HG03139 (cell line): Measurements from ENCODE around the gene RANGAP1.
A peak's percentile ranks its signal among the peaks of the same experiment; 100 is the strongest.

ENCODE experiments used
- ATAC-seq: cut with Tn5 transposase; IDR thresholded peaks from one replicate; pipeline ENCODE4 v1.9.1; 2021; ENCODE audit not compliant: unreplicated experiment

The RANGAP1 gene

DNA sequence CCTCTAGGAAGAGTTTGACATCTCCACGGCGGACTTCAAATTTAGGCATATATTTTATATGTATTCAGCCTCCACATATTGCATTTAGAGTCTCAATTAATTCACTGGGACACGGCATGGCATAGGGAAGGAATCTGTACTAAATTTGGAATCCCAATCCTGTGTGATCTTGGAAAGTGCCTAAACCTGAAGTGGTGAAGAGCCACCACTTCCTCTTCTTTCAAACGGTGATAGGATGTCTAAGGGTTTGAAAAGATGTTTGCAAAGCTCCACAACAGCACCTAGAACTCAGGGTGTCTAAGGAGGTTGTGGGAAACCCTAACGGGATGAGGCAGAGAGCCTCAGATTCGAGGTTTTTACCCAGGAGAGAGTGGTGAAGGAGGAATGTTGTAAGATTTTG lies 81.9 kb downstream of the RANGAP1 start:
- ATAC-seq, result no peak

DNA sequence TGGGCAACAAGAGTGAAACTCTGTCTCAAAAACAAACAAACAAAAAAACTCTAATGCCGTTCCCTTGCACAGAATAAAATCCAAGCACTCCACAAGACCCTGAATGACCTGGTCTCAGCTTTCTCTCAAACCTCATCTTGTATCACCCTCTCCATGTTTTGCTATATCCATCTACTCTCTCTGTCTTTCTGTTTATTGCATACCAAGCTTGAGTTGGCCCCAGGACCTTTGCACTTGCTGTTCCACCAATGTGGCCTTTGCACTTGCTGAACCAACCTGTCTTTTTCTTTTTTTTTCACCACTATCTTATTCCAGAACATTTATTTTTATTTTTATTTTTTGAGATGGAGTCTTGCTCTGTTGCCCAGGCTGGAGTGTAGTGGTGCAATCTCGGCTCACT lies 82.9 kb downstream of the RANGAP1 start:
- no peak for ATAC-seq

DNA sequence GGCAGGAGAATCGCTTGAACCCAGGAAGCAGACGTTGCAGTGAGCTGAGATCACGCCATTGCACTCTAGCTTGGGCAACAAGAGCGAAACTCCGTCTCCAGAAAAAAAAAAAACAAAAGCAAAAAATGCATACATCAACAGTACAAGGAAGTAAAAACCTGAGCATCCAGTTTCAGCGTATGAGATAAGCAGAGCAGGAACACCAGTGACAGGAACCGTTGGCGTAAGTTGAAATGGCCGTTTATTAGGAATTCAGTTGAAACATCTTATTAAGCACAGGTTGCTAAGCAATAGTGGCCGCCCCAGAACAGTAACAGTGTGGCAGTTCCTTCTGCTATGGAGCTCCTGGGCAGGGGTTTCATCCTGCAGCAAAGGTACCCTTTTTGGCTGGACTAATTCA lies 84.8 kb downstream of the RANGAP1 start:
- no peak for ATAC-seq

DNA sequence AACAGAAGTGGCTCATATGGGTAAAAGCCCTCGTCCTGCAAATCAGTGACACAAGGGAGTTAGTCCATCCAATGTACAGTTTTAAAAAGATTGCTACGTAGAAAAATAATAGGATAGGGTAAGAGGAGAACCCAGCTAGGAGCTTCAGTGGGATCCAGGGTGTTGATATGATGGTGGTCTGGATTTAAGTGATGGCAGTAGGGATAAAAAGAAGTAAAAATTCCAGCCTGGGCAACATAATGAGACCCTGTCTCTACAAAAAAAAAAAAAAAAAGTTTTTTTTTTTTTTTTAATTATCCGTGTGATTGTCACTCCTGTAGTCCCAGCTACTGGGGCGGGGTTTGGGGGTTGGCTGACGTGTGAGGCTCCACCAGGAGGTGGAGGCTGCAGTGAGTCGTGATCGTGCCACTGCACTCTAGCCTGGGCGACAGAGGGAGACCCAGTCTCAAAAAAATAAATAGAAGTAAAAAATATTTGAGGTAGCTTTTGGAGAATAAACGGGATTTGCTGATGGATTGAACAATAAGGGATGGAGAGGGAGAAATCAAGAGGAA lies 87.9 kb downstream of the RANGAP1 start:
- no peak for ATAC-seq

DNA sequence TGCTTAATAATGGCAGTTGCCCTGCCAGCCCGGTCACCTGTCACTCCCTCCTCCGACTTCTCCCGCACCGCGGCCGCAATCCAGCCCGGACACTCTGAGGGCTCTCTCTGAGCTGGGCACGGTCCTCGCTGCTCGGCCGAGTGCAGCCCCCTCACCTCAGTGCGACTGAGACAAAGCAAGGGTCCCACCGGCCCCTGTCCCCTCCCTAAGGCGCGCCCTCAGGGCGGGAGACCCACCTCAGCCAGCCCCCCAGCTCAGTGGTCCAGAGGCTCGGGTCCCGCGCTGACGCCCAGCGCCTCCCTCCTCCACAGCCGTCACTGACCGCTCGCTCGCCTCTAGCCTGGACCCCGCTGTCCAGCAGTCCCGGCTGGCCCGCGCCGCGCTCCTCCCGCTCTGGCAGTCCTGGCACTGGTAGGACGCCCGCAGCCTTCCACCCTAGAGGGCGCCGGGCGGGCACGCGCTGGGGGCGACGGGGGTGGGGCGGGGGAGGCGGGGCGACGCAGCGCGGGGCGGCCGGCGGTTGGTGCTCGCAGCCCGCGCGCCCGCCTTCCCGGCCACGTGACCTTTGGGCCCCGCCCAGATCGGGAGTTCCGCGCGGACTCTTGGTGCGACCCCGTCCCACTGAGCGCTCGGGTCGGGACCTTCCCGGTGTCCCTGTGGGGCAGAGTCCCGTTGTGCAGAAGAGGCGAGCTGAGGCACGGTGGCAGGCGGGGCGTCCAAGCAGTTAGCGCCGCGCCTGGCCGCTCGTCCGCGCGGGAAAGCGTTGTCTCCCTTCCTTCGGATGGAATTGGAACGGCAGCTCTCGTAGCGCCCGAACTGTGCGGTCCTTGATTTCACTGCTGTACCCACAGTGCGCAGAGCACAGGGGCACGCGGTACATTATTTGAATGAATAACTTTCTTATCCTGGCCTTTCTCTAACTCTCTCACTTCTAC lies 88.7 kb downstream of the RANGAP1 start:
- peak; percentile 62 for ATAC-seq
